ENCODE results near the gene NCOR1.
A peak's percentile ranks its signal among the peaks of the same experiment; 100 is the strongest.
"Not testable (repeated sequence)": the region's sequence is repeated elsewhere in the genome, so short reads cannot be mapped to it uniquely, and the experiment has no call there.

NCOR1 gene

GRCh38 chr17:16215965-16216316, 607 bp upstream of the NCOR1 start:
- peak overlapping the region; percentile 90 for H3K4me3 ChIP-seq (ENCODE audit: low read depth, low read length)
- no peak for DNase-seq (ENCODE audit: low read depth, low spot score)
- in situ Hi-C loops (cut with HindIII; ENCODE audit: low sequenced_read_pairs): no loop called here
- TF ChIP-seq CTCF (IDR thresholded peaks at IDR 0.05; ENCODE audit: low read depth, low read length): no peak

GRCh38 chr17:16215002-16215272, 397 bp downstream of the NCOR1 start:
- DNase-seq (ENCODE audit: low read depth, low spot score): peak; percentile 37
- in situ Hi-C loops (cut with HindIII; ENCODE audit: low sequenced_read_pairs): no loop called here
- H3K4me3 ChIP-seq (ENCODE audit: low read depth, low read length): peak overlapping the region; percentile 90
- TF ChIP-seq CTCF (IDR thresholded peaks at IDR 0.05; ENCODE audit: low read depth, low read length): no peak

- in situ Hi-C loops (cut with HindIII; ENCODE audit: low sequenced_read_pairs): no loop called here
- no peak for TF ChIP-seq CTCF (IDR thresholded peaks at IDR 0.05; ENCODE audit: low read depth, low read length)
- no peak for DNase-seq (ENCODE audit: low read depth, low spot score)
- peak overlapping the region; percentile 90 for H3K4me3 ChIP-seq (ENCODE audit: low read depth, low read length)
Observed at GRCh38 chr17:16214190-16215001, 938 bp downstream of the NCOR1 start.

GRCh38 chr17:16212793-16213192, 2.5 kb downstream of the NCOR1 start:
- no peak overlapping the region for H3K4me3 ChIP-seq (ENCODE audit: low read depth, low read length)
- in situ Hi-C loops (cut with HindIII; ENCODE audit: low sequenced_read_pairs): no loop called here
- DNase-seq (ENCODE audit: low read depth, low spot score): no peak
- no peak for TF ChIP-seq CTCF (IDR thresholded peaks at IDR 0.05; ENCODE audit: low read depth, low read length)

GRCh38 chr17:16211590-16211989, 3.7 kb downstream of the NCOR1 start:
- no peak overlapping the region for H3K4me3 ChIP-seq (ENCODE audit: low read depth, low read length)
- DNase-seq (ENCODE audit: low read depth, low spot score): no peak
- no peak for TF ChIP-seq CTCF (IDR thresholded peaks at IDR 0.05; ENCODE audit: low read depth, low read length)
- in situ Hi-C loops (cut with HindIII; ENCODE audit: low sequenced_read_pairs): no loop called here

- DNase-seq (ENCODE audit: low read depth, low spot score); H3K4me3 ChIP-seq (ENCODE audit: low read depth, low read length); in situ Hi-C loops (cut with HindIII; ENCODE audit: low sequenced_read_pairs): not testable (repeated sequence)
Observed at GRCh38 chr17:16204763-16205162, 10.6 kb downstream of the NCOR1 start.

GRCh38 chr17:16202554-16203500, 12.5 kb downstream of the NCOR1 start:
- DNase-seq (ENCODE audit: low read depth, low spot score); H3K4me3 ChIP-seq (ENCODE audit: low read depth, low read length); in situ Hi-C loops (cut with HindIII; ENCODE audit: low sequenced_read_pairs): not testable (repeated sequence)

GRCh38 chr17:16201693-16202131, 13.6 kb downstream of the NCOR1 start:
- H3K4me3 ChIP-seq (ENCODE audit: low read depth, low read length); in situ Hi-C loops (cut with HindIII; ENCODE audit: low sequenced_read_pairs); DNase-seq (ENCODE audit: low read depth, low spot score): not testable (repeated sequence)

Data from astrocyte of the spinal cord (primary cell).